NCI-H187 treated with DMSO at 0.1 percent for 48 hours (cell line): Measurements from ENCODE around the gene TFF2.

ENCODE experiments used
- DNase-seq: peaks from one replicate; lab custom pipeline; 2025; lab: John Stamatoyannopoulos, UW

The TFF2 gene

DNA sequence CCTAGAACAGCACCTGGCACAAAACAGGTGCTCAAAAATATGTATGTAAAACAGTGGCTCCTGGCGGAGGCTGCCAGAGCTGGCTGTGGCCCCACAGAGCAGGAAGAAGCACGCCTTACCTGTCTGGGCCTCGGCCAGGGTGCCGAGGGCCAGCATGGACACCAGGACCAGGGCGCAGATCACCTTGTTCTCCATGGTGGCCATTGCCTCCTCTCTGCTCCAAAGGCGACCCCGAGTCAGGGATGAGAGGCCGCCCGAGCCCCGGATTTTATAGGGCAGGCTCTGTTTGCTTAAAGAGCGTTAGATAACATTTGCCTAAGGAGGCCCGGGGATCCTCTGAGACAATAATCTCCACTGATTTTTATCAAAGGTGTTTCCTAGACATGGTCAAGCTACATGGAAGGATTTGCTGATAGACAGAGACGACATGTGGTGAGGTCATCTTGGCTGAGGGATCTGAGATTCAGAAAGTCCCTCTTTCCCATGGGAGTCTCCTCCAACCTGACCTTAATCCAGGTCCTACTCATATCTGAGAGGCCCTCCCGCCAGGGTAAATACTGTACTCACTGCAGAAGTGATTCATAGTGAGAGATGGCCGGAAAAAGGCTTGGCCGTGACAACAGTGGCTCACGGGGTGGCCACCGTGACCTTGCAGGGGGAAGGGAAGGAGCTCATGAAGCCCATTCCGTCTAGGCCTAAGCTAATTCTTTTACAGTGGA lies 15.7 kb upstream of the TFF2 start, which contains the start of gene TFF1:
TSS of gene TFF1 (minus strand) at position 244 of the 719 bp plus-strand sequence. CDS start at position 204, 40 bp downstream.
- no peak for DNase-seq

DNA sequence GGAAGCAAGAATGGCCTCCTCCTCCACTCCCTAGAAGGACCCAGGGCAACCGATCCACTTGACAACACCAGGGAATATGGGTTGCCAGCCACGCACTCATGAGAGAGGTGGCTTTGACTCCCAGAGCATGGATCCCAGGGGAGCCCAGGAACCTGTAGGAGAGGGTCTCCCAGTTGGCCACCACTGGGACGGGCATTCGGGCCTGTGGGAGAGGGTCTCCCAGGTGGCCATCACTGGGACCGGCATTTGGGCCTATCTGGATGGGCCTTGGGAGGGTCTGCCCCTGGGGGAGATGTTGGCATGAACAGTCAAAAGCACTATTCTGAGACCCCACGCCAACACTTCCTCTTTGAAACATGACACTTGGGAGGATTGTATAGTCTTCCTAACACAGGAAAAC lies 15.0 kb upstream of the TFF2 start:
- no peak for DNase-seq

DNA sequence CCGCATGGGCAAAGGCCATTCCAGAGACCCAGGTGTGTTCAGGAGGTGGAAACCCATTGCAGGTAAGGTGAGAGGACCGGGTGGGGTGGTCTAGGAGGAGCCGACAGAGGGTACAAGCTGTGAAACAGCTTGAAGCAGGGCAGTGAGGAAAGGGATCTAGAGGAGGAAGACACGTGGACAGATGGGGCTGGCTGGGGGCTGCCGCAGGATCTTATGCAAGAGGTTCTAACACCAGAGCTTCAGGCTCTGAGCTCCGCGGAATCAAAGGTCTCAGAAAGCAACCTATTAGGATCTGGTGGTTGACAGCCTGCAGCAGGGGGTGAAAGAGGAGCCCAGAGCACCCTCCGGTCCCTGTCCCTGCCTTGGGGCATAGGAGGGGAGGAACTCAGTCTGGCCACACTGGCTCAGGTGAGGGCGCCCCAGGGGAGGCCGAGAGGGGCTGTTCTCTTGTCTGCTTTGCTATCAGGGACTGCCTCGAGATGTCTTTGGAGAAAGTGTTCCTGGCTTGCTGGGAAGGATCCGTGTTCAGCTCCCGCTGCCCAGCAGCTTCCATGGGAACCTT lies 13.6 kb upstream of the TFF2 start:
- DNase-seq, result no peak

DNA sequence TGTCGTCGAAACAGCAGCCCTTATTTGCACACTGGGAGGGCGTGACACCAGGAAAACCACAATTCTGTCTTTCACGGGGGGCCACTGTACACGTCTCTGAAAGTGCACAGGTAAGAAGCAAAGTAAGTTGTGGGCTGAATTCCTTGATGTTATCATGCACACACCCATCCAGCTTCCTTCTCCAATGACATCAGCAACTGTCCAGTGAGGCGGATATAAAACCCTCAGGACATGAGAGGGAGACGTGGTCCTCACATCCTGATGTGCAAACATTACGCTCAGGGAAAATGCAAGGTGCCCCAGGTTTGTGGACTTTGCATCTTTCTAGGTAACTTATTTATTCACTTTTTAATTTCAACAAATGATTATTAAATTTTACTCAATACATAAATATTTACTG lies 12.5 kb upstream of the TFF2 start:
- no peak for DNase-seq

DNA sequence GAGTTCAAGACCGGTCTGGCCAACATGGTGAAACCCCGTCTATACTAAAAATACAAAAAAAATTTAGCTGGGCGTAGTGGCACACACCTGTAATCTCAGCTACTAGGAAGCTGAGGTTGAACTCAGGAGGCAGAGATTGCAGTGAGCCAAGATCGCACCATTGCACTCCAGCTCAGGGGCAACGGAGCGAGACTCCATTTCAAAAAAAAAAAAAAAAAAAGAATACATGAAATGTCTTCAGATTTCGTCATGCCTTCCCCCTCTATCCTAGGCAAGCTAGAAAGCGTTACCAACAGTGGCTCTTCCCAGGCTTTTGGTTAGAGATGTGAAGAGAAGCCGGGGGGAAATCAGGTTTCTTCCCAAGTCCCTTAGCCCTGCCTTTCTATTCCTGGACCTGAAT lies 11.9 kb upstream of the TFF2 start:
- DNase-seq, result no peak

- no peak for DNase-seq
Observed at GRCh38 chr21:42362198-42362597, 11.4 kb upstream of the TFF2 start.

DNA sequence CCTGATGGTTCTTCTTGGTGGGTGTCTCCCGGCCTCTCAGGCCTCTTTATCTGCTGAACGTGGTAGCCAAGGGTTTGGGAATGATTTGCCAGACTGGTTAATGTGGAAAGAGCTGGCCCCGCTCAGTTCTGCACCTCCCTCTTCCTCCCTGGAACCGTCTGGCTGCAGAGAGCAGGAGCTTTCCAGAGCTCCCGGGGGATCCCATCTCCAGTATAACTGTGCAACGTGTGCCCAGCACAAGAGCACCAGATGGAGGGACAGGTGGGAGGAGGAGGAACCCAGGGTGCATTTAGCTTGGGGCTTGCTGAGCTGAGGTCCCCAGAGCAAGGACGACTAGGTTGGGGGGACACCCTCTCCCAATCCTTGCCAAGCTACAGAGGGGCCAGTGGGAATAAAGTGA lies 10.5 kb upstream of the TFF2 start:
- DNase-seq, result no peak

- DNase-seq, result no peak
Observed at GRCh38 chr21:42360317-42360716, 9.5 kb upstream of the TFF2 start.

GRCh38 chr21:42358937-42359336 lies 8.1 kb upstream of the TFF2 start:
- DNase-seq, result no peak

- no peak for DNase-seq
Observed at GRCh38 chr21:42358261-42358660, 7.5 kb upstream of the TFF2 start.

GRCh38 chr21:42357307-42357706 lies 6.5 kb upstream of the TFF2 start:
- DNase-seq, result no peak

GRCh38 chr21:42356650-42357049 lies 5.9 kb upstream of the TFF2 start:
- DNase-seq, result no peak

DNA sequence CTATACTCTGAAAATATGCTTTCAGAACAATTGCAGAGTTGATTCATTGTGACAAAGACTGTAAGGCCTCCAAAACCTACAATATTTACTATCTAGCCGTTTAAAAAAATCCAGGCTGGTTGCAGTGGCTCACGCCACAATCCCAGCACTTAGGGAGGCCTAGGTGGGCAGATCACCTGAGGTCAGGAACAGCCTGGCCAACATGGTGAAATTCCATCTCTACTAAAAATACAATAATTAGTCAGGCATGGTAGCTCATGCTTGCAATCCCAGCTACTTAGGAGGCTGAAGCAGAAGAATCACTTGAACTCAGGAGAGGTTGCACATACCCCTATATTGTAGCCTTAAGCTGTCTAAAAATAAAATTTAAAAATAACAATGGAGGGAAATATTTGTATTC lies 5.3 kb upstream of the TFF2 start:
- DNase-seq, result no peak

- DNase-seq, result no peak
Observed at GRCh38 chr21:42353623-42354022, 2.8 kb upstream of the TFF2 start.

DNA sequence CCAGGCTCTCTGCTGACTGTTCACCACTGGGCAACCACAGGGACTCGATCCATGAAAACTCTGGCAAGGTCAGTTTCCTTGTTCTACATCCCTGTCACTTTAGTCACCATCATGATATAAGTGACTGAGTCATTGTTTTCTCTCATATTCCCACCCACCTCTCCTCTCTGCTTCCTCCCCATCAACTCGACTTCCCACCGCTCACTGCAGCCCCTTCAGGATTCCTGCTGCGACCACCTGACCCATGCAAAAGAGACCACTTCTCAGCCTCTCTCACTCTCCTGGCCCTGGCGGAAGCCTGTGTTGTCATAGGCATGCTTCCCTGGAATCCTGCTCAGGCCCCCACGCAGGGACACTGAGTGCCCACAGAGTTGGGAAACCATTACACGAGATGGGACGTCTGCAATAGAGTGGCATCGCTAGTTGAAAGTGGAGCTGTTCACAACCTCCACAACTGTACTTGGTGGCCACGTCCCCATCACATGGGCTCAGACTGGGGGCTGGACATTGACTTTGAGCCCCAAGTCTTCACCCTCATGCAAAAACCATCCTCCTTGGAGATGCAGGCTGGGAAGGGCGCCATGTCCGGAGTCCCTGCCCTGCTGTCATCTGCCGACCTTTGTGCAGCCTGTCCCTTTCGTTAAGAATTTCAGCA lies 1.8 kb upstream of the TFF2 start:
- no peak for DNase-seq

DNA sequence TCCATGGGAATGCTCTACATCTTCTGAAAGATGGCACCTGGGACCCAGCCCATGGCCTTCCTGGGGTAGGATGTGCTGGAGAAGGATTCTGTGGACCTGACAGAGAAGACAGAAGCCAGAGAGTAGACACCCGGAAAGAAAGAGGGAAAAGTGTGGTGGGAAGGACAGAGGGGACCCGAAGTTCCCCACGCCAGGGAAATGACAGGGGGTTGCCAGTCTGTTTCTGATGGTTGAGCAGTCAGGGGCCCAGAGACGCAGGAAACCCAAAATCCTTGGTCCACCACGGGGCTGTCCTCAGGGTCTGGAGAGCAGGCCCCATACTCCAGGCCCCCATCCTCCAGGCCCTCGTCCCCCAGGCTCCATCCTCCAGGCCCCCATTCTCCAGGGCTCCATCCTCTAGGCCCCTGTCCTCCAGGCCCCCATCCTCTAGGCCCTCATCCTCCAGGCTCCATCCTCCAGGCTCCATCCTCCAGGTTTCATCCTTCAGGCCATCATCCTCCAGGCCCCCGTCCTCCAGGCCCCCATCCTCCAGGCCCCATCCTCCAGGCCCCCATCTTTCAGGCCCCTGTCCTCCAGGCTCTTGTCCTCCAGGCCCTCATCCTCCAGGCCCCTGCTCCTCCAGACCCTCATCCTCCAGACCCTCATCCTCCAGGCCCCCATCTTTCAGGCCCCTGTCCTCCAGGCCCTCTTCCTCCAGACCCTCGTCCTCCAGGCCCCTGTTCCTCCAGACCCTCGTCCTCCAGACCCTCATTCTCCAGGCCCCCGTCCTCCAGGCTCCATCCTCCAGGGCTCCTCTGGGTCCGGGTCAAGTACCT lies 1.0 kb upstream of the TFF2 start:
- no peak for DNase-seq

GRCh38 chr21:42350318-42350910 lies 380 bp downstream of the TFF2 start:
- no peak for DNase-seq

DNA sequence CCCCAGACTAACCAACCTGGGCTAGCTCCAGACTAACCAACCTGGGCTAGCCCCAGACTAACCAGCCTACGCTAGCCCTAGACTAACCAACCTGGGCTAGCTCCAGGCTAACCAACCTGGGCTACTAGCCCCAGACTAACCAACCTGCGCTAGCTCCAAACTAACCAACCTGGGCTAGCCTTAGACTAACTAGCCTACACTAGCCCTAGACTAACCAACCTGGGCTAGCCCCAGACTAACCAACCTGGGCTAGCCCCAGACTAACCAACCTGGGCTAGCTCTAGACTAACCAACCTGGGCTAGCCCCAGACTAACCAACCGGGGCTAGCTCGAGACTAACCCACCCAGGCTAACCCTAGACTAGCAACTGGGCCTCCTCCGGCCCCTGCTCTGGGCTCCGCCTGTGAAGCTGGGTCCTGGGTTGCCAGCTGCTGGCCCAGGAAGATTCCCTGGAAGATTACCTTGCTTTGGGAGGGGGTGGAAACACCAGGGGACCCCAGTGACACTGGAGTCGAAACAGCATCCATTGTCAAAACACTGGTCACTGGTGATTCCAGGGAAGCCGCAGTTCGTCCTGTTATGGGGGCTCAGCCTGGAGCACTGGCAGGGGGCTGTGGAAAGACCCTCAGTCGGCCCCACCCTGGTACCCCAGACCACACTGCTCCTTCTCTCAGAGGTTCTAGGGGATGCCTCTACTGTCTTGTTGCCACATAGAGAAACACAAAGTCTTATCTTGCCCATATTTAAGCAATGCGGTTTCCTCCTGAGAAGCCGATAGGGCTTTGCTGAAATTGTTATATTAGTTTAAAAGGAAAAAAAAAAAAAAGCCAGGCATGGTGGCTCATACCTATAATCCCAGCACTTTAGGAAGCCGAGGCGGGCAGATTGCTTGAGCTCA lies 1.1 kb downstream of the TFF2 start:
- DNase-seq, result no peak

GRCh38 chr21:42348762-42349161 lies 2.0 kb downstream of the TFF2 start:
- no peak for DNase-seq

DNA sequence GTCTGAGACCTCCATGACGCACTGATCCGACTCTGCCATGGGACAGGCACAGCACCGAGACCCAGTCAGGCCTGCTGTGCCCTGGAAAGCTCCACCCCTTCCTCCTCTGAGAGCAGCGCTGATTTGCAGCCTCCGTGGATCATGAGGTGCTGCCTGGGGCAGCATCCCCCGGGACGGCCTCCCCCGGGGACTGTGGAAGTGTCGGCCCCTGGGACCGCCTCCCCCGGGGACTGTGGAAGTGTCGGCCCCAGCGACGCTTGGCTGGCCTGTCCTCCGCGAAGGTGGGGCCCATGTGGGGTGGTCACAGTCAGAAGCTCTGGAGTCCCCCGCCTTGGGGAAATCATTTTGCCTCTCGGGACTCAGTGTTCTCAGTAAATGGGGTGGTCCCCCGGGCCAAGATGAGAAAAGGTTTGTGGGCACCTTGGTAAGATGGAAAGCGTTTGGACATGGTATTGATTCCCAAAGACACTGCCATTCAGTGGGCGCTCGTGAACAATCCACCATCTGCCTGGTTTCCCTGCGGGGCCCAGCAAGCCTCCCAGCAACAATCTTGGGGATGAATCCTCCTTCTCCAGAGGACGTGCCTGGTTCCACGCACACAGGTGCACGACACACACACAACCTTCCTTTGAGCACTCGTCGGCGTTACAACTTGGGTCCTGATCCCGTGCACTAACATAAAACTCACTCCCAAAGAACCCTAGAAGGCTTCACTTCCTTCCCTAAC lies 3.0 kb downstream of the TFF2 start:
- no peak for DNase-seq
